ENCODE measurements around the gene TAF10. TPM values are rescaled to one million over a fixed set of nuclear protein-coding genes. Genes with fewer than 3 reads are reported as not detected.
A peak's percentile ranks its signal among the peaks of the same experiment; 100 is the strongest.

Gene TAF10
- total RNA-seq, 2 experiments from 2014 or later: 154 to 164 TPM

DNA sequence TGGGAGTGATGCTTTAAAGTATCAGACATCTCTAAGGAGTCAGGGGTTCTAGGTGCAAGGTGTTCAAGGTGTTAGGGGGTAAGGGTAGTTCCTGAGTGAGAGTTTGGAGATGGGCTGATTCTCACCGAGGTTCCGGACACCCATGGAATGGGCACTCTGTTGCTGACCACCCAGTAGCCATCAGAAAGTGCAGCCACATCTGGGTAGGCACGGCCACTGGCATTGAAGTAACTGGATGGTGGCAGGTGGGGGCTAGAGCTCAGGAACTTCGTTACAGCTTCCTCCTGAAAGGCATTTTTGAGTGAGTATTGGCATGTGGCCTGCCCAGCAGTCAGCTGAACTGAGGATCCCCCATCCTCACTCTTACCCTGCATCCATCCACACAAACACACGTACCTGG lies 3.0 kb upstream of the TAF10 start:
- no peak for TF ChIP-seq CTCF (IDR thresholded peaks at IDR 0.05)
- POLR2A ChIA-PET: interaction anchor here (4.4 kb wide), 1 partner anchor 67 kb away, joined by 134 read pairs; the partner anchor contains the start of gene MRPL17

GRCh38 chr11:6614446-6614845 lies 2.4 kb upstream of the TAF10 start:
- Histone ChIP-seq H3K4me1 (ENCODE audit: insufficient read depth, low read length) (peaks cover 58% of the 10 kb centered on the region), H3K27ac (ENCODE audit: low read depth in 1 of 2, low read length in 2 of 2) (no peak overlapping the region), H3K9me3 (ENCODE audit: control insufficient read depth in 1 of 2, insufficient read depth in 1 of 2, low read length in 2 of 2) (no peaks in the 10 kb centered on the region), H3K4me3 (ENCODE audit: low read length) (no peak overlapping the region), H3K36me3 (ENCODE audit: insufficient read depth, low read length) (peaks cover 52% of the 10 kb centered on the region), H3K27me3 (ENCODE audit: control insufficient read depth in 1 of 2, insufficient read depth in 2 of 2, low read length in 2 of 2) (no peaks in the 10 kb centered on the region)
- Mint-ChIP-seq H3K4me1 (ENCODE audit: low read depth) (peaks cover 28% of the 10 kb centered on the region), H3K36me3 (ENCODE audit: low read depth) (peaks cover 31% of the 10 kb centered on the region), H3K4me3 (no peak overlapping the region), H3K27me3 (no peaks in the 10 kb centered on the region), H3K27ac (no peak overlapping the region), H3K9me3 (no peaks in the 10 kb centered on the region)
- ChIA-PET POLR2A (interaction anchor here (4.4 kb wide), 1 partner anchor 68 kb away, joined by 134 read pairs; the partner anchor contains the start of gene MRPL17), CTCF (interaction anchor here (1.6 kb wide), 1 partner anchor 53 kb away, joined by 3 read pairs; no protein-coding TSS in a partner anchor)
- no peak for TF ChIP-seq CTCF (IDR thresholded peaks at IDR 0.05)
- intact Hi-C loops (cut with DNase I, micrococcal nuclease): loop anchor here (2.0 to 10.0 kb wide), 3 partner anchors 40 to 380 kb away; partner anchors contain the start of genes APBB1 (in 1 of the 2), CNGA4 (in 1 of the 2), DCHS1 (in 1 of the 2) and FHIP1B (in 1 of the 2)
- no peak for ATAC-seq (ENCODE audit: poor library complexity)
- DNase-seq: peak in 1 of 14 experiments; percentile 5

More for the DNA sequence above, 3.0 kb upstream of the TAF10 start:
- Histone ChIP-seq H3K36me3 (ENCODE audit: insufficient read depth, low read length) (peaks cover 46% of the 10 kb centered on the region), H3K27ac (ENCODE audit: low read depth in 1 of 2, low read length in 2 of 2) (no peak overlapping the region), H3K4me1 (ENCODE audit: insufficient read depth, low read length) (peaks cover 57% of the 10 kb centered on the region), H3K9me3 (ENCODE audit: control insufficient read depth in 1 of 2, insufficient read depth in 1 of 2, low read length in 2 of 2) (no peaks in the 10 kb centered on the region), H3K27me3 (ENCODE audit: control insufficient read depth in 1 of 2, insufficient read depth in 2 of 2, low read length in 2 of 2) (no peaks in the 10 kb centered on the region), H3K4me3 (ENCODE audit: low read length) (no peak overlapping the region)
- ATAC-seq (ENCODE audit: poor library complexity) (no peak), DNase-seq (no peak)
- CTCF ChIA-PET: interaction anchor here (1.1 to 1.6 kb wide), 2 partner anchors 11 to 52 kb away, joined by 3 read pairs; no protein-coding TSS in a partner anchor
- H3K9me3 Mint-ChIP-seq: no peaks in the 10 kb centered on the region
- intact Hi-C loops (cut with DNase I, micrococcal nuclease): loop anchor here (2.0 to 10.0 kb wide), 4 partner anchors 40 to 380 kb away; partner anchors contain the start of genes APBB1 (in 1 of the 2), ARFIP2 (in 1 of the 2), CNGA4 (in 1 of the 2) and DCHS1 (in 1 of the 2)
- H3K27me3 Mint-ChIP-seq: no peaks in the 10 kb centered on the region
- no peak overlapping the region for H3K27ac Mint-ChIP-seq
- peaks cover 24% of the 10 kb centered on the region for H3K4me1 Mint-ChIP-seq (ENCODE audit: low read depth)
- H3K36me3 Mint-ChIP-seq (ENCODE audit: low read depth): peaks cover 25% of the 10 kb centered on the region
- H3K4me3 Mint-ChIP-seq: no peak overlapping the region

DNA sequence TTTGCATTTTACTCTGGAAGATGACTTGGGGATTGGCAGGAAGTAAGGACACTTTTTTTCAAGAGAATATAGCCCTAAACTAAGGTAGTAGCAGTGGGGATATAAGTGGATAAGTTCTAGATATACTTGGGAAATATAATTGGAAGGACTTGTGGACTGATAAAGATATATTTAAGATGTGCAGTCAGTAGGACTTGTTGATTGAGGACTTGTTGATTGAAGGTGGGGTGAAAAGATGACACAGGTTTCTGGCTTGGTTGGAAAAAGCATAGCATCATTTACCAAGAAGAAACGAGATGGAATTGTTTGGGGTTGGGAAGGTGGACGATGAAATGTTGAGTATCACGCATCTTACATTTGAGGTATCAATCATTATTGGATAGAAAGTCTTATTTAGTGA lies 1.5 kb upstream of the TAF10 start:
- Mint-ChIP-seq H3K36me3 (ENCODE audit: low read depth) (peaks cover 39% of the 10 kb centered on the region), H3K4me3 (no peak overlapping the region), H3K9me3 (no peaks in the 10 kb centered on the region), H3K27me3 (no peaks in the 10 kb centered on the region), H3K27ac (no peak overlapping the region), H3K4me1 (ENCODE audit: low read depth) (peaks cover 28% of the 10 kb centered on the region)
- DNase-seq (no peak), ATAC-seq (ENCODE audit: poor library complexity) (no peak)
- no peak for TF ChIP-seq CTCF (IDR thresholded peaks at IDR 0.05)
- H3K4me3 ChIP-seq (ENCODE audit: low read length): no peak overlapping the region
- H3K9me3 ChIP-seq (ENCODE audit: control insufficient read depth in 1 of 2, insufficient read depth in 1 of 2, low read length in 2 of 2): no peaks in the 10 kb centered on the region
- peak overlapping the region in 1 of 2 donors; percentile 98 for H3K27ac ChIP-seq (ENCODE audit: low read depth in 1 of 2, low read length in 2 of 2)
- peaks cover 63% of the 10 kb centered on the region for H3K4me1 ChIP-seq (ENCODE audit: insufficient read depth, low read length)
- CTCF ChIA-PET: interaction anchor here (1.3 to 2.3 kb wide), 3 partner anchors 9 to 70 kb away, joined by 4 to 21 read pairs (median 13); partner anchors contain the start of genes ILK and MRPL17
- POLR2A ChIA-PET: interaction anchor here (0.9 to 4.4 kb wide), 10 partner anchors 8 to 133 kb away, joined by 3 to 134 read pairs (median 18); partner anchors contain the start of genes ARFIP2, ILK, MRPL17 and RRP8
- intact Hi-C loops (cut with DNase I, micrococcal nuclease): loop anchor here (2.0 to 10.0 kb wide), 3 partner anchors 69 to 379 kb away; partner anchors contain the start of genes APBB1 (in 1 of the 2), CNGA4 (in 1 of the 2), FHIP1B (in 1 of the 2) and MRPL17 (in 1 of the 2)
- peaks cover 61% of the 10 kb centered on the region for H3K36me3 ChIP-seq (ENCODE audit: insufficient read depth, low read length)
- H3K27me3 ChIP-seq (ENCODE audit: control insufficient read depth in 1 of 2, insufficient read depth in 2 of 2, low read length in 2 of 2): no peaks in the 10 kb centered on the region

Measured in CD4-positive, alpha-beta T cell (primary cell).